ENCODE measurements around the gene LYPD5.
"Not testable (repeated sequence)": the region's sequence is repeated elsewhere in the genome, so short reads cannot be mapped to it uniquely, and the experiment has no call there.

Gene LYPD5

DNA sequence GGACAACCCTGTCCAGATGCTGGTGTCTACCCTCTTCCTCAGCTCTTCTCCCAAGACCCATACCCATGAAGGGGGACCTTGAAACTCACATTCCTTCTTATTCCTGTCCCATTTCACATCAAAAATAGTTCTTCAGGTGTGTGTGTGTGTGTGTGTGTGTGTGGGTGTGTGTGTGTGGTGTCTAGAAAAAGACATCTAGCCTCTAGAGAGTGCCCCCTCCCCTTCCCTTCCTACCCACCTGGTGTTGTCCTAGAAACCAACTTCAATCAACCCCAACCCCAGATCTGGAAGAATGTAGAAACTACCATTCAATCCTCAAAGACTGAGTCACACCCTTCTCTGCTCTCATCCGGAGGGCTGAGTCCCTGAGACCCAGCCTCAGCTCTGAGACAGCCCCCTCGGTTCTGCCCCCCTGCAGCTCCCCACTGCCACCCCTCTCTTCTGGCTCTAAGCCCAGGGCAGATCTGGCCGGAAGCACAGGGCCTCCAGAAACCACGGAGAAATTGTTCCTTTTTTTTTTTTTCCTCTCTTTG is 25.0 kb downstream of the LYPD5 start:
- Mint-ChIP-seq H3K27ac (peak overlapping the region; percentile 90), H3K4me3 (peak overlapping the region; percentile 87), H3K27me3 (no peaks in the 10 kb centered on the region), H3K36me3 (ENCODE audit: low read depth) (peaks cover 76% of the 10 kb centered on the region), H3K4me1 (ENCODE audit: low read depth) (peaks cover 59% of the 10 kb centered on the region), H3K9me3 (peaks cover 4% of the 10 kb centered on the region)
- no peak for DNase-seq

- no peaks in the 10 kb centered on the region for H3K27me3 Mint-ChIP-seq
- peaks cover 49% of the 10 kb centered on the region for H3K4me1 Mint-ChIP-seq (ENCODE audit: low read depth)
- H3K27ac Mint-ChIP-seq: peak overlapping the region; percentile 90
- H3K36me3 Mint-ChIP-seq (ENCODE audit: low read depth): peaks cover 85% of the 10 kb centered on the region
- peaks cover 2% of the 10 kb centered on the region for H3K9me3 Mint-ChIP-seq
- H3K4me3 Mint-ChIP-seq: peak overlapping the region; percentile 87
- peak; percentile 77 for DNase-seq
Measured at GRCh38 chr19:43776286-43776685, 26.0 kb downstream of the LYPD5 start.

GRCh38 chr19:43775299-43775890 is 26.9 kb downstream of the LYPD5 start:
- Mint-ChIP-seq H3K27me3 (no peaks in the 10 kb centered on the region), H3K4me1 (ENCODE audit: low read depth) (peaks cover 46% of the 10 kb centered on the region), H3K27ac (peak overlapping the region; percentile 90), H3K4me3 (no peak overlapping the region), H3K9me3 (no peaks in the 10 kb centered on the region), H3K36me3 (ENCODE audit: low read depth) (peaks cover 90% of the 10 kb centered on the region)
- DNase-seq: no peak

DNA sequence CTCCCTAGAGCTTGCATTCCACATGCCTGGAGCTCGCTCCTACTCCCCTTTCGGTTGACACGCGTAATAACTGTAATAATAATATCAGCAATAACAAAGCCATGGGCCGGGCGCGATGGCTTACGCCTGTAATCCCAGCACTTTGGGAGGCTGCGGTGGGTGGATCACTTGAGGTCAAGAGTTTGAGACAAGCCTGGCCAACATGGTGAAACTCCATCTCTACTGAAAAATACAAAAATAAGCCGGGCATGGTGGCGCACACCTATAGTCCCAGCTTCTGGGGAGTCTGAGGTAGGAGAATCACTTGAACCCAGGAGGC is 27.3 kb downstream of the LYPD5 start:
- H3K36me3 Mint-ChIP-seq (ENCODE audit: low read depth): peaks cover 93% of the 10 kb centered on the region
- peak overlapping the region; percentile 22 for H3K27ac Mint-ChIP-seq
- DNase-seq, H3K9me3 Mint-ChIP-seq, H3K27me3 Mint-ChIP-seq, H3K4me3 Mint-ChIP-seq: not testable (repeated sequence)
- peaks cover 48% of the 10 kb centered on the region for H3K4me1 Mint-ChIP-seq (ENCODE audit: low read depth)

- H3K4me1 Mint-ChIP-seq (ENCODE audit: low read depth): peaks cover 48% of the 10 kb centered on the region
- no peak for DNase-seq
Measured at GRCh38 chr19:43774103-43774939, 27.9 kb downstream of the LYPD5 start.

GRCh38 chr19:43773725-43774102 is 28.5 kb downstream of the LYPD5 start:
- Mint-ChIP-seq H3K27me3 (no peaks in the 10 kb centered on the region), H3K9me3 (no peaks in the 10 kb centered on the region), H3K4me1 (ENCODE audit: low read depth) (peaks cover 48% of the 10 kb centered on the region), H3K4me3 (no peak overlapping the region), H3K27ac (no peak overlapping the region), H3K36me3 (ENCODE audit: low read depth) (peaks cover 93% of the 10 kb centered on the region)
- DNase-seq: no peak

More at GRCh38 chr19:43774103-43774939, 27.9 kb downstream of the LYPD5 start:
- Mint-ChIP-seq H3K9me3 (no peaks in the 10 kb centered on the region), H3K36me3 (ENCODE audit: low read depth) (peaks cover 93% of the 10 kb centered on the region), H3K27me3 (no peaks in the 10 kb centered on the region), H3K4me3 (no peak overlapping the region), H3K27ac (peak overlapping the region; percentile 22)

DNA sequence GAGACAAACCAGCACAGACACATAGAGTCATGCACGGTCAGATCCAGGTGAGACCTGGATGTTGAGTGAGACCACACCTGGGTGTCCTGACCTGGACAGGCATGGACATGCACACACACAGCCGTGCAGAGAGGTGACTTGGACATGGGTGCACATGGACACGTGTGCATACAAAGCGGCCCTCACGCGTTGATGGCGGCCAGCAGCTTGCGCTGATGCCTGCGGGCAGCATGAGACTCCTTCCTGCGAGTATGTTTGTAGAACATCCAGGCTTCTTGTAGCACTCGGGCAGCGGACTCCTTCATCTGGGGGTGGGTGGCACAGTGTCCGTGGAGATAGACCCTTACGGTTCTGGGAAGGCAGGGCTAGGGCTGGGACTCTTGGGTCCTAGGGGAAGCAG is 33.0 kb downstream of the LYPD5 start:
- no peak overlapping the region for H3K4me3 Mint-ChIP-seq
- no peaks in the 10 kb centered on the region for H3K27me3 Mint-ChIP-seq
- DNase-seq: no peak
- peaks cover 57% of the 10 kb centered on the region for H3K4me1 Mint-ChIP-seq (ENCODE audit: low read depth)
- H3K9me3 Mint-ChIP-seq: no peaks in the 10 kb centered on the region
- H3K27ac Mint-ChIP-seq: peak overlapping the region; percentile 66
- peaks cover 97% of the 10 kb centered on the region for H3K36me3 Mint-ChIP-seq (ENCODE audit: low read depth)

GRCh38 chr19:43768273-43769050 is 33.8 kb downstream of the LYPD5 start:
- H3K4me1 Mint-ChIP-seq (ENCODE audit: low read depth): peaks cover 64% of the 10 kb centered on the region
- H3K27me3 Mint-ChIP-seq: no peaks in the 10 kb centered on the region
- H3K4me3 Mint-ChIP-seq: no peak overlapping the region
- H3K27ac Mint-ChIP-seq: peak overlapping the region; percentile 67
- peaks cover 95% of the 10 kb centered on the region for H3K36me3 Mint-ChIP-seq (ENCODE audit: low read depth)
- no peaks in the 10 kb centered on the region for H3K9me3 Mint-ChIP-seq
- no peak for DNase-seq

GRCh38 chr19:43767818-43768217 is 34.4 kb downstream of the LYPD5 start:
- peaks cover 71% of the 10 kb centered on the region for H3K4me1 Mint-ChIP-seq (ENCODE audit: low read depth)
- H3K27ac Mint-ChIP-seq: peak overlapping the region; percentile 98
- DNase-seq: no peak
- no peaks in the 10 kb centered on the region for H3K27me3 Mint-ChIP-seq
- H3K9me3 Mint-ChIP-seq: no peaks in the 10 kb centered on the region
- H3K36me3 Mint-ChIP-seq (ENCODE audit: low read depth): peaks cover 92% of the 10 kb centered on the region
- no peak overlapping the region for H3K4me3 Mint-ChIP-seq

- DNase-seq: no peak
- H3K9me3 Mint-ChIP-seq: no peaks in the 10 kb centered on the region
- peaks cover 87% of the 10 kb centered on the region for H3K36me3 Mint-ChIP-seq (ENCODE audit: low read depth)
- peaks cover 75% of the 10 kb centered on the region for H3K4me1 Mint-ChIP-seq (ENCODE audit: low read depth)
- H3K27me3 Mint-ChIP-seq: no peaks in the 10 kb centered on the region
- peak overlapping the region; percentile 98 for H3K27ac Mint-ChIP-seq
- H3K4me3 Mint-ChIP-seq: peak overlapping the region; percentile 70
Measured at GRCh38 chr19:43767316-43767715, 34.9 kb downstream of the LYPD5 start.

- peak overlapping the region; percentile 98 for H3K27ac Mint-ChIP-seq
- H3K27me3 Mint-ChIP-seq: no peaks in the 10 kb centered on the region
- no peaks in the 10 kb centered on the region for H3K9me3 Mint-ChIP-seq
- DNase-seq: no peak
- peaks cover 81% of the 10 kb centered on the region for H3K36me3 Mint-ChIP-seq (ENCODE audit: low read depth)
- peak overlapping the region; percentile 70 for H3K4me3 Mint-ChIP-seq
- peaks cover 79% of the 10 kb centered on the region for H3K4me1 Mint-ChIP-seq (ENCODE audit: low read depth)
Measured at GRCh38 chr19:43766755-43767043, 35.5 kb downstream of the LYPD5 start.

- peak; percentile 87 for DNase-seq
- peaks cover 67% of the 10 kb centered on the region for H3K36me3 Mint-ChIP-seq (ENCODE audit: low read depth)
- H3K4me1 Mint-ChIP-seq (ENCODE audit: low read depth): peaks cover 80% of the 10 kb centered on the region
- peak overlapping the region; percentile 70 for H3K4me3 Mint-ChIP-seq
- peak overlapping the region; percentile 98 for H3K27ac Mint-ChIP-seq
- H3K9me3 Mint-ChIP-seq: no peaks in the 10 kb centered on the region
- H3K27me3 Mint-ChIP-seq: no peaks in the 10 kb centered on the region
Measured at GRCh38 chr19:43765109-43765876, 37.0 kb downstream of the LYPD5 start.

DNA sequence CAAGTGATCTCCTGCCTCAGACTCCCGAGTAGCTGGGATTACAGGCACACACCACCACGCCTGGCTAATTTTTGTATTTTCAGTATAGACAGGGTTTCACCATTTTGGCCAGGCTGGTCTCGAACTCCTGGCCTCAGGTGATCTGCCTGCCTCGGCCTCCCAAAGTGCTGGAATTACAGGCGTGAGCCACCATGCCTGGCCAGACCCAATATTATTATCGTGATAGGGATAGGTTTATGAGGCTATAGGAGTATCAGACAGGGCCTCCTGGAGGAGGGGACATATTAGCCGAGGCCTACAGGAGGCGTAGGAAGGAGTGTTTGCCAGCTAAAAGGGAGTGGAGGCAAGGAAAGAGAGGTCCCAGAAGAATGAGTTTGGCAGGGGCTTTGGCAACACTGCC is 37.6 kb downstream of the LYPD5 start:
- H3K4me3 Mint-ChIP-seq: peak overlapping the region; percentile 70

DNA sequence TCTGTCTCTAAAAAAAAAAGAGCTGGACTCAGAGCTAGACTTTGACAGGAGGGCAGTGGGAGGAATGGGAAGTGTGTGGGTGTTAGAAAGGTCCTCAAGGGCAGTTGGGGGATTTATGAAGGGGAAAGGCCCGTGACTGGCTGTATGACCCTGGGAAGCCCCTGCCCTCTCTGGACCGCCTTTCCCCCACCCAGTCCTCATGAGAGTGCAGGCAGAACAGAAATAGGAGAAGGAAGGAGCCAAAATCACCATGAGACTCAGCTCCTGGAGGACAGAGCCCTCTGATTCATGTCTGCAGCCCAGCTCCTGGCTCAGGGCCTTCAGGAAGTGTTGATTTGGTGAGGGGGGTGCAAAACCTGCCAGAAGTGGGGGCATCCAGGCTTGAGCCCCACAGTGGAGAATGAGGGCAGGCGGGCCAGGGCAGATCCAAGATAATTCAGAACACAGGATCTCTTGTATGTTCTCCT is 38.7 kb downstream of the LYPD5 start:
- Mint-ChIP-seq H3K4me3 (peak overlapping the region; percentile 32), H3K27me3 (no peaks in the 10 kb centered on the region), H3K9me3 (no peaks in the 10 kb centered on the region), H3K27ac (peak overlapping the region; percentile 92), H3K4me1 (ENCODE audit: low read depth) (peaks cover 74% of the 10 kb centered on the region), H3K36me3 (ENCODE audit: low read depth) (peaks cover 49% of the 10 kb centered on the region)
- DNase-seq: no peak

More for the DNA sequence above, 37.6 kb downstream of the LYPD5 start:
- Mint-ChIP-seq H3K4me1 (ENCODE audit: low read depth) (peaks cover 77% of the 10 kb centered on the region), H3K27ac (peak overlapping the region; percentile 98), H3K36me3 (ENCODE audit: low read depth) (peaks cover 61% of the 10 kb centered on the region)
- not testable (repeated sequence) for DNase-seq, H3K9me3 Mint-ChIP-seq, H3K27me3 Mint-ChIP-seq
